ENCODE results near the gene WDR64. TPM values are rescaled to one million over a fixed set of nuclear protein-coding genes. Genes with fewer than 3 reads are reported as not detected.

The WDR64 gene
- total RNA-seq, 2 donors from 2014 or later, result not detected

GRCh38 chr1:241637604-241638003 lies 14.5 kb upstream of the WDR64 start:
- Mint-ChIP-seq H3K27me3 (no peaks in the 10 kb centered on the region), H3K36me3 (peaks cover 8% of the 10 kb centered on the region), H3K4me1 (ENCODE audit: low read depth in 2 of 2) (peaks cover 18 to 23% of the 10 kb centered on the region in 2 donors), H3K9me3 (peaks cover 3% of the 10 kb centered on the region), H3K4me3 (peak overlapping the region; percentile 76), H3K27ac (no peak overlapping the region)
- DNase-seq (ENCODE audit: low spot score), result no peak
- no peak for ATAC-seq

- peak overlapping the region; percentile 76 for H3K4me3 Mint-ChIP-seq
- DNase-seq (ENCODE audit: low spot score), result no peak
- ATAC-seq, result no peak
- peaks cover 3% of the 10 kb centered on the region for H3K9me3 Mint-ChIP-seq
- peaks cover 8% of the 10 kb centered on the region for H3K36me3 Mint-ChIP-seq
- H3K4me1 Mint-ChIP-seq (ENCODE audit: low read depth in 2 of 2), result peaks cover 18 to 23% of the 10 kb centered on the region in 2 donors
- H3K27ac Mint-ChIP-seq, result no peak overlapping the region
- H3K27me3 Mint-ChIP-seq, result no peaks in the 10 kb centered on the region
These were observed 13.9 kb upstream of the WDR64 start for GRCh38 chr1:241638099-241638682.

GRCh38 chr1:241638909-241639622 lies 13.0 kb upstream of the WDR64 start:
- H3K27me3 Mint-ChIP-seq, result no peaks in the 10 kb centered on the region
- peak overlapping the region; percentile 7 to 38 for H3K27ac Mint-ChIP-seq
- peaks cover 8% of the 10 kb centered on the region for H3K36me3 Mint-ChIP-seq
- H3K4me3 Mint-ChIP-seq, result peak overlapping the region; percentile 75
- no peak for ATAC-seq
- H3K4me1 Mint-ChIP-seq (ENCODE audit: low read depth in 2 of 2), result peaks cover 18 to 23% of the 10 kb centered on the region in 2 donors
- peaks cover 3% of the 10 kb centered on the region for H3K9me3 Mint-ChIP-seq
- DNase-seq (ENCODE audit: low spot score), result no peak

- H3K4me3 Mint-ChIP-seq, result peak overlapping the region; percentile 75
- peaks cover 3% of the 10 kb centered on the region for H3K9me3 Mint-ChIP-seq
- peak overlapping the region; percentile 7 to 38 for H3K27ac Mint-ChIP-seq
- DNase-seq (ENCODE audit: low spot score) (no peak), ATAC-seq (peak; percentile 20 to 48)
- peaks cover 8% of the 10 kb centered on the region for H3K36me3 Mint-ChIP-seq
- no peaks in the 10 kb centered on the region for H3K27me3 Mint-ChIP-seq
- peaks cover 18 to 23% of the 10 kb centered on the region in 2 donors for H3K4me1 Mint-ChIP-seq (ENCODE audit: low read depth in 2 of 2)
These were observed 12.4 kb upstream of the WDR64 start for GRCh38 chr1:241639623-241640148.

- Mint-ChIP-seq H3K4me1 (ENCODE audit: low read depth in 2 of 2) (peaks cover 18 to 23% of the 10 kb centered on the region in 2 donors), H3K36me3 (peaks cover 3% of the 10 kb centered on the region), H3K27ac (peak within 1 kb of the TSS; percentile 38 to 71), H3K4me3 (peak within 1 kb of the TSS; percentile 75), H3K27me3 (no peaks in the 10 kb centered on the region), H3K9me3 (peaks cover 3% of the 10 kb centered on the region)
- ATAC-seq (peak; percentile 99 to 100), DNase-seq (ENCODE audit: low spot score) (peak; percentile 96)
These were observed 11.8 kb upstream of the WDR64 start, which contains the start of the genes CHML and OPN3 for GRCh38 chr1:241640149-241640866. Gene CHML, minus strand, starts transcription at chr1:241640369. Its CDS starts 4,603 bp downstream, at chr1:241635766. Gene OPN3, minus strand, starts transcription at chr1:241640369. Its CDS starts 115 bp downstream, at chr1:241640254.

GRCh38 chr1:241640867-241641622 lies 11.0 kb upstream of the WDR64 start:
- no peaks in the 10 kb centered on the region for H3K36me3 Mint-ChIP-seq
- no peak for ATAC-seq
- H3K9me3 Mint-ChIP-seq, result peaks cover 3% of the 10 kb centered on the region
- DNase-seq (ENCODE audit: low spot score), result no peak
- peaks cover 18 to 23% of the 10 kb centered on the region in 2 donors for H3K4me1 Mint-ChIP-seq (ENCODE audit: low read depth in 2 of 2)
- peaks cover 0 to 2% of the 10 kb centered on the region in 2 donors for H3K27me3 Mint-ChIP-seq
- peak overlapping the region; percentile 38 to 71 for H3K27ac Mint-ChIP-seq
- H3K4me3 Mint-ChIP-seq, result peak overlapping the region; percentile 75

- H3K4me3 Mint-ChIP-seq, result no peak overlapping the region
- H3K27ac Mint-ChIP-seq, result peak overlapping the region in 1 of 2 donors; percentile 4
- H3K4me1 Mint-ChIP-seq (ENCODE audit: low read depth in 2 of 2), result peaks cover 18 to 21% of the 10 kb centered on the region in 2 donors
- H3K9me3 Mint-ChIP-seq, result peaks cover 3% of the 10 kb centered on the region
- ATAC-seq, result no peak
- H3K27me3 Mint-ChIP-seq, result peaks cover 0 to 3% of the 10 kb centered on the region in 2 donors
- no peak for DNase-seq (ENCODE audit: low spot score)
- H3K36me3 Mint-ChIP-seq, result no peaks in the 10 kb centered on the region
These were observed 10.1 kb upstream of the WDR64 start for GRCh38 chr1:241641773-241642592.

GRCh38 chr1:241642593-241642944 lies 9.5 kb upstream of the WDR64 start:
- ATAC-seq (no peak), DNase-seq (ENCODE audit: low spot score) (no peak)
- peaks cover 0 to 3% of the 10 kb centered on the region in 2 donors for H3K27me3 Mint-ChIP-seq
- no peak overlapping the region for H3K27ac Mint-ChIP-seq
- H3K4me3 Mint-ChIP-seq, result no peak overlapping the region
- H3K36me3 Mint-ChIP-seq, result no peaks in the 10 kb centered on the region
- peaks cover 14 to 15% of the 10 kb centered on the region in 2 donors for H3K4me1 Mint-ChIP-seq (ENCODE audit: low read depth in 2 of 2)
- peaks cover 3% of the 10 kb centered on the region for H3K9me3 Mint-ChIP-seq

GRCh38 chr1:241644259-241644658 lies 7.8 kb upstream of the WDR64 start:
- Mint-ChIP-seq H3K27ac (no peak overlapping the region), H3K4me1 (ENCODE audit: low read depth in 2 of 2) (peaks cover under 1 to 5% of the 10 kb centered on the region in 2 donors), H3K27me3 (peaks cover 0 to 4% of the 10 kb centered on the region in 2 donors), H3K4me3 (no peak overlapping the region), H3K36me3 (no peaks in the 10 kb centered on the region), H3K9me3 (peaks cover 3% of the 10 kb centered on the region)
- DNase-seq (ENCODE audit: low spot score), result no peak
- ATAC-seq, result no peak

- ATAC-seq, result no peak
These were observed 6.9 kb upstream of the WDR64 start for GRCh38 chr1:241645199-241645598.

GRCh38 chr1:241646201-241646600 lies 5.9 kb upstream of the WDR64 start:
- no peaks in the 10 kb centered on the region for H3K36me3 Mint-ChIP-seq
- H3K4me1 Mint-ChIP-seq (ENCODE audit: low read depth in 2 of 2), result no peaks in the 10 kb centered on the region
- H3K9me3 Mint-ChIP-seq, result peaks cover 3% of the 10 kb centered on the region
- H3K27ac Mint-ChIP-seq, result no peak overlapping the region
- DNase-seq (ENCODE audit: low spot score), result no peak
- H3K4me3 Mint-ChIP-seq, result no peak overlapping the region
- H3K27me3 Mint-ChIP-seq, result peaks cover 17 to 18% of the 10 kb centered on the region in 2 donors
- no peak for ATAC-seq

More at GRCh38 chr1:241645199-241645598, 6.9 kb upstream of the WDR64 start:
- no peak overlapping the region for H3K4me3 Mint-ChIP-seq
- no peaks in the 10 kb centered on the region for H3K36me3 Mint-ChIP-seq
- no peak overlapping the region for H3K27ac Mint-ChIP-seq
- H3K27me3 Mint-ChIP-seq, result peaks cover 9 to 12% of the 10 kb centered on the region in 2 donors
- DNase-seq (ENCODE audit: low spot score), result no peak
- peaks cover 0 to 3% of the 10 kb centered on the region in 2 donors for H3K4me1 Mint-ChIP-seq (ENCODE audit: low read depth in 2 of 2)
- H3K9me3 Mint-ChIP-seq, result peaks cover 3% of the 10 kb centered on the region

- no peak overlapping the region for H3K4me3 Mint-ChIP-seq
- no peak for DNase-seq (ENCODE audit: low spot score)
- H3K4me1 Mint-ChIP-seq (ENCODE audit: low read depth in 2 of 2), result no peaks in the 10 kb centered on the region
- H3K36me3 Mint-ChIP-seq, result no peaks in the 10 kb centered on the region
- peaks cover 17 to 18% of the 10 kb centered on the region in 2 donors for H3K27me3 Mint-ChIP-seq
- H3K27ac Mint-ChIP-seq, result no peak overlapping the region
- no peak for ATAC-seq
- H3K9me3 Mint-ChIP-seq, result no peaks in the 10 kb centered on the region
These were observed 4.4 kb upstream of the WDR64 start for GRCh38 chr1:241647658-241648057.

Measured in natural killer cell treated with Interleukin-12 subunit alpha and Interleukin-12 subunit beta and Interleukin-15 and Interleukin-18, amount 100 ng/mL, for 72 hours (primary cell).